Activated CD4-positive, alpha-beta T cell treated with anti-CD3 and anti-CD28 coated beads, Interleukin-2, amount 50 U/mL, for 4 hours (primary cell): ENCODE measurements around the gene GTF3A.

ENCODE experiments used
- DNase-seq, 2 experiments: peaks; one replicate each; pipeline ENCODE4 v3.0.0-alpha.2; 2020

GTF3A gene

GRCh38 chr13:27405546-27406134 is 18.8 kb upstream of the GTF3A start:
- no peak for DNase-seq

GRCh38 chr13:27406178-27406939 is 18.1 kb upstream of the GTF3A start:
- DNase-seq = no peak

- no peak for DNase-seq
These were observed 16.3 kb upstream of the GTF3A start for GRCh38 chr13:27408074-27408473.

GRCh38 chr13:27409013-27409412 is 15.4 kb upstream of the GTF3A start:
- DNase-seq = no peak

GRCh38 chr13:27411341-27411740 is 13.1 kb upstream of the GTF3A start:
- DNase-seq = no peak

GRCh38 chr13:27415116-27415515 is 9.3 kb upstream of the GTF3A start:
- no peak for DNase-seq

GRCh38 chr13:27419328-27419727 is 5.1 kb upstream of the GTF3A start:
- DNase-seq = no peak

GRCh38 chr13:27421101-27421871 is 3.1 kb upstream of the GTF3A start:
- no peak for DNase-seq

GRCh38 chr13:27423333-27423732 is 1.1 kb upstream of the GTF3A start:
- DNase-seq = no peak

- peak in 1 of 2 experiments; percentile 10 for DNase-seq
These were observed 919 bp downstream of the GTF3A start for GRCh38 chr13:27425158-27425917.

- DNase-seq = peak; percentile 64 to 69
These were observed 1.7 kb downstream of the GTF3A start for GRCh38 chr13:27425918-27426630.

GRCh38 chr13:27427641-27428040 is 3.2 kb downstream of the GTF3A start:
- DNase-seq = no peak

GRCh38 chr13:27428160-27428559 is 3.7 kb downstream of the GTF3A start:
- DNase-seq = no peak

- DNase-seq = no peak
These were observed 7.8 kb downstream of the GTF3A start for GRCh38 chr13:27432180-27432579.

- DNase-seq = no peak
These were observed 8.3 kb downstream of the GTF3A start for GRCh38 chr13:27432611-27433210.

- DNase-seq = no peak
These were observed 12.7 kb downstream of the GTF3A start for GRCh38 chr13:27437126-27437525.

GRCh38 chr13:27440408-27440807 is 16.0 kb downstream of the GTF3A start:
- no peak for DNase-seq

- peak in 1 of 2 experiments; percentile 10 for DNase-seq
These were observed 17.7 kb downstream of the GTF3A start for GRCh38 chr13:27442071-27442647.

GRCh38 chr13:27442797-27443196 is 18.4 kb downstream of the GTF3A start:
- no peak for DNase-seq

- no peak for DNase-seq
These were observed 22.7 kb downstream of the GTF3A start for GRCh38 chr13:27446986-27447583.

- no peak for DNase-seq
These were observed 23.9 kb downstream of the GTF3A start for GRCh38 chr13:27448308-27448707.
